ENCODE measurements around the gene CHP2. TPM values are rescaled to one million over a fixed set of nuclear protein-coding genes. Genes with fewer than 3 reads are reported as not detected.
A peak's percentile ranks its signal among the peaks of the same experiment; 100 is the strongest.
"Not testable (repeated sequence)": the region's sequence is repeated elsewhere in the genome, so short reads cannot be mapped to it uniquely, and the experiment has no call there.

The CHP2 gene
- total RNA-seq, 4 donors from 2014 or later, result not detected

GRCh38 chr16:23734176-23734893 lies 20.5 kb upstream of the CHP2 start:
- no peaks in the 10 kb centered on the region for H3K27me3 ChIP-seq
- 47 to 54% methylated on average over 16 to 19 of the region's 19 CpGs for WGBS, 2 donors
- intact Hi-C loops (cut with DNase I), result no loop called here

DNA sequence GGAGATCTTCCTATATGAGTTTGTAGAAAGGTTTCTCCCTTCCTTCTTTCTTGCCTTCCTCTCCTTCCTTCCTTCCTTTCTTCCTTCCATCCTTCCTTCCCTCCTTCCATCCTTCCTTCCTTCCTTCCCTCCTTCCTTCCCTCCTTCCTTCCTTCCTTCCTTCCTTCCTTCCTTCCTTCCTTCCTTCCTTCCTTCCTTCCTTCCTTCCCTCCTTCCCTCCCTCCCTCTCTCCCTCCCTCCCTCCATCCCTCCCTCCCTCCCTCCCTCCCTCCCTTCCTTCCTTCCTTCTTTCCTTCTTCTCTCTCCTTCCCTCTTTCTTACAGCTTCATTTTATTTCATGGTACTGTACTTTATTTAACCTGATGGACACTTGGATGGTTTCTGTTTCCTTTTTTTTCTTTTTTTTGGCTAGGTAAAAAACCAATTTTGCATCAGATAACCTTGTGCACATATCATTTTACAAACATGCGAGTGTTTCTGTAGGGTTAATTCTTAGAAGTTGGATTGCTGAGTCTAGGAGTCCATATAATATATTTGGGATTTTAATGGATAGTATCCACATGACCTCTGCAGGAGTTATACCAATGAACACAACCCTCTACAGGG lies 17.3 kb upstream of the CHP2 start:
- H3K36me3 ChIP-seq; H3K27me3 ChIP-seq; H3K4me3 ChIP-seq (replicated peaks in 1 of 3); H3K9me3 ChIP-seq; H3K4me1 ChIP-seq; intact Hi-C loops (cut with DNase I); DNase-seq; H3K27ac ChIP-seq: not testable (repeated sequence)
- WGBS, 2 donors, result 89 to 97% methylated on average over 1 of the region's 1 CpG

More at GRCh38 chr16:23734176-23734893, 20.5 kb upstream of the CHP2 start:
- H3K27ac ChIP-seq, result no peak overlapping the region
- DNase-seq, result peak; percentile 30 to 37
- TF ChIP-seq POLR2A (IDR thresholded peaks at IDR 0.05) (no peak), CTCF (IDR thresholded peaks at IDR 0.05) (no peak)
- H3K4me1 ChIP-seq, result no peaks in the 10 kb centered on the region
- no peak overlapping the region for H3K4me3 ChIP-seq (replicated peaks in 1 of 3)
- H3K36me3 ChIP-seq, result no peaks in the 10 kb centered on the region
- no peaks in the 10 kb centered on the region for H3K9me3 ChIP-seq

GRCh38 chr16:23739516-23739915 lies 15.3 kb upstream of the CHP2 start:
- Histone ChIP-seq H3K4me3 (replicated peaks in 1 of 3) (no peak overlapping the region), H3K36me3 (no peaks in the 10 kb centered on the region), H3K4me1 (no peaks in the 10 kb centered on the region), H3K27ac (no peak overlapping the region), H3K27me3 (no peaks in the 10 kb centered on the region), H3K9me3 (no peaks in the 10 kb centered on the region)
- TF ChIP-seq CTCF (IDR thresholded peaks at IDR 0.05), result no peak
- TF ChIP-seq POLR2A (IDR thresholded peaks at IDR 0.05), result no peak
- 81 to 85% methylated on average over 1 of the region's 1 CpG for WGBS, 2 donors
- DNase-seq, result no peak
- intact Hi-C loops (cut with DNase I), result no loop called here

- TF ChIP-seq CTCF (IDR thresholded peaks at IDR 0.05) (no peak), POLR2A (IDR thresholded peaks at IDR 0.05) (no peak)
Measured at GRCh38 chr16:23741675-23742303, 13.0 kb upstream of the CHP2 start.

DNA sequence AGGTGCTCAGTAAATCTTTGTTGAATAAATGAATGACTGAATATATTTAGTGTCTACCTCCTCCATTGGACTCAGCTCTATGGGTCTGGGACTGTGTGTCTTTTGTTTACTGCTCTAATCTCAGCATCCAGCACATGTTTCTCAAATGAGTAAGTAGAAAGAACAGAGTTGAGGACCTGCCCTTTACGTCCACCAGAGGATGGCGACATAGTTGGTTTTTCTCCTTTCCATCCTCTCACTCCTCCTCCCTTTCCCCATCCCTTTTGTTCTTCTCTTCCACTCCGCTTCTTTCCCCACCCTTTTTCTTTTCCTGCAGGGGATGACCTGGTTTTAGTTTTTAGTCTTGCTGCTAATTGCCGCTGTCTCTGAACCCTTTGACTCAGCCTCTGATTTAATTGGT lies 12.1 kb upstream of the CHP2 start:
- intact Hi-C loops (cut with DNase I), result no loop called here
- DNase-seq, result no peak
- whole genome bisulfite sequencing, 2 donors, result 56 to 57% methylated on average over 4 of the region's 4 CpGs
- Histone ChIP-seq H3K27me3 (no peaks in the 10 kb centered on the region), H3K4me3 (replicated peaks in 1 of 3) (no peak overlapping the region), H3K36me3 (no peaks in the 10 kb centered on the region), H3K4me1 (no peaks in the 10 kb centered on the region), H3K9me3 (no peaks in the 10 kb centered on the region), H3K27ac (no peak overlapping the region)
- TF ChIP-seq CTCF (IDR thresholded peaks at IDR 0.05) (no peak), POLR2A (IDR thresholded peaks at IDR 0.05) (no peak)

More at GRCh38 chr16:23741675-23742303, 13.0 kb upstream of the CHP2 start:
- Histone ChIP-seq H3K4me3 (replicated peaks in 1 of 3) (no peak overlapping the region), H3K9me3 (no peaks in the 10 kb centered on the region), H3K27ac (no peak overlapping the region), H3K36me3 (no peaks in the 10 kb centered on the region), H3K4me1 (no peaks in the 10 kb centered on the region), H3K27me3 (no peaks in the 10 kb centered on the region)
- no peak for DNase-seq
- 54 to 75% methylated on average over 2 of the region's 2 CpGs for WGBS, 2 donors
- intact Hi-C loops (cut with DNase I), result no loop called here

Measured in thyroid gland (tissue), 4 donors.